Femur (tissue), 1 donor: ENCODE data around the gene MFSD6L.

ENCODE experiments used
- DNase-seq: peaks from one replicate; pipeline ENCODE4 v3.0.0-alpha.2; 2017

The MFSD6L gene

DNA sequence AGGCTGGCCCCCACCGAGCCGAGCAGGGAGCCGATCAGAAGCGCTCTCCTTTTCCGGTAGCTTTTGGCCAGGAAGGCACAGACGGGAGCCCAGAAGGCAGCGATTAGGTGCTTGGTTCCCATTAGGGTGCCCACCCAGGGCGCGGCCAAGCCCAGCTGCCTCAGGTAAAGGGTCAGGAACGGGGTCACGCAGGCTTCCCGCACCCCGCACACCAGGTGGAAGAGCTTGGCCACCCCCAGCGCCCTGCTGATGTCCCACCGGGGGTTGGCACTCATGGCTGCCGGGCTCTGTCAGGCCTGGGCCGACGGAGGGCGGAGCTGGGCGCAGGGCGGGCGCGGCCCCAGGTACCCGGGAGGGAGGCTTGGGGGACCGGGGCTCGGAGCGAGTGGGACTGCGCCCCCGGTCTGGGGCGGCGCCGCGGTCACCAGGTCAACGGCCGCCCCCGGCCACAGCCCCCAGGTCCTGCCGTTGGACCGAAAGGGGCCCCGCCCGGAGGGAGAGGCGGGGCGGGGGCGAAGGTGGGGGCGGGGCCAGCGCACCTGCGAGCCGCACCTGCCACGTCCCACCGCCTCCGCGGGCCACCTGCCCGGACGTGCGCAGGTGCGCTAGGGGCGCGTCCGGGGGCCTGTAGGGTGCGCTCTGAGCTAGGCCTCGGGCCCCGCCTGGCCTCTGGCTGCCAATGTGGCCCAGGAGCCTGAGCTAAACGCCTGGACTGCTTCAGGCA lies at the start of gene MFSD6L:
Gene MFSD6L (minus strand): TSS at position 520 of the 724 bp plus-strand sequence. CDS start 245 bp downstream, at position 275.
- no peak for DNase-seq

- DNase-seq: no peak
Measured at GRCh38 chr17:8847891-8848290, 48.7 kb upstream of the MFSD6L start.

DNA sequence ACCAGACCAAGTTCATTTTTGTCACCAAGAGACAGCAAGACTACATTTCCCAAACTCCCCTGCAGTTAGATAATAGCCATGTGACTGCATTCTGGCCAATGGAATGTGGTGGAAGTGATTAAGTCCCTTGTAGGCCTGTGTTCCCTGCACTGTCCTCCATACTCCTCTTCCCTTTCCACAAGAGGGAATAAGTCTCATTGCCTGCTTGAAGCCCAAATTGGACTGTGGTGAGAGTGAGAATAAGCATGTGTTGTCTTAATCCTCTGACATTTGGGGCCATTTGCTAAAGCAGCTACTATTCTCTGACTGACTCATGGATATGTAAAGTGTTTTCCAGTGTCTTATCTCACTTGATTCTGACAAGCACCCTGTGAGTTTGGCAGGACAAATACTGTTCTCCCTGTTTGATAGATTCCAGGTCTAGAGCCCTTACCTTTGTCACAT lies 47.6 kb upstream of the MFSD6L start:
- no peak for DNase-seq

- no peak for DNase-seq
Measured at GRCh38 chr17:8844229-8845218, 45.4 kb upstream of the MFSD6L start.

- no peak for DNase-seq
Measured at GRCh38 chr17:8843344-8843743, 44.2 kb upstream of the MFSD6L start.

DNA sequence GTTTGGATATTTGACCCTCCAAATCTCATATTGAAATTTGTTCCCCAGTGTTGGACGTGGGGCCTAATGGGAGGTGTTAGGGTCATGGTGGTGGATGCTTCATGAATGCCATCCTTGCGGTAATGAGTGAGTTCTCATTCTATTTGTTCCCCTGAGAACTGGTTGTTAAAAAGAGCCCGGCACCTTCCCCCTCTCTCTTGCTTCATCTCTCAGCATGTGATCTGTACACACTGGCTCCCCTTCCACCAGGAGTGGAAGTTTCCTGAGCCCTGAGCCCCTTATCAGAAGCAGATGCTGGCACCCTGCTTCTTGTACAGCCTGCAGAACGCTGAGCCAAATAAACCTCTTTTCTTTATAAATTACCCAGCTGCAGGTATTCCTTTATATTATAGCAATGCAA lies 42.7 kb upstream of the MFSD6L start:
- DNase-seq: no peak

GRCh38 chr17:8839410-8839935 lies 40.3 kb upstream of the MFSD6L start:
- DNase-seq: no peak

DNA sequence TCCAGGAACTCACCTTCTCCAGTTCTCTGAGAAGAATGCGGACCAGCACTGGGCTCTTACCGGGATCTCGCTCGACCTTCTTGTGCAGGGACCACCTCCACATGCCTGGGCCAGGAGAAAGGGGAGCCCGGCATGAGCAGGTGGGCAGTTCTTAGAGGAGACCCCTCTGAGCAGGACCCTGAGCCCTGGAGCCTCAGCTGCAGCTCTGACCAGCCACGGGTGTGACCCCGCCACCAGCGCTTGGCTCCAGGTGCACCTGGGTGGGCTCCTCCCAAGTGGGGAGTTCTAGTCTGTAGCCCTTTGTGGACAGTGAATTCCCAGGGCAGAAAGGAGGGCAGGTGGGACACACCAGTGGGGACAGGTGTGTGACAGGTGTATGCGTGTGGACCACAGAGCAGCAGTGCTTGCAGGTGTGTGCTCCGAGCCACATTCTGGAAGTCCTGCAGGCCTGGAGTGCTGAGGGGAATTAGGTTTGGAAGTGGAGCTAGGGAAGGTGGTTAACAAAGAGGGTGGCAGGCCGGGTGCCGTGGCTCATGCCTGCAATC lies 39.5 kb upstream of the MFSD6L start:
- DNase-seq: no peak

DNA sequence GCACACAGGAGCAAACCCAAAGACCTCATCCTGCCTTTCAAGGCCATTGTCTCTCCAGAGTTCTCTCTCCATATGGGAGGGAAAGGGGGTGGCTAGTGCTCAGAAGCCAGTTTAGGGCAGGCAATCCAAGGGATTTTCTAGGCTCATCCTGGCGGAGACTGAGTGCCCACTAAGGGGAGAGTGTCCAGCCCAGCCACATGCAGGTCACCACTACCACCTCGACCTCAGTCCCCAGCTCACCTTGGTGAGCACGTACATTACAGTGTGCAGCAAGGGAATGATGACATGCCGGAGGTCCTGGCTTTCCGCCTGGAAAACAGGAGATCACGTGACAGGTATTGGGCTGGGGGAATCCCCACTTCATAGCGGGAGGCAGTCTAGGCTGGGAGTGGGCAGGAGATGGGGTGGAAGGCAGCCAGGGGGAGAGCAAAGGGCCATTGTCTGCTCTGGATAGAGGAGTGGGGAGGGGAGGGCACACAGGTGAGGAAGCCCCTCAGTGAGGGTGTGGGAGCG lies 38.5 kb upstream of the MFSD6L start:
- DNase-seq: no peak

GRCh38 chr17:8836821-8837562 lies 37.8 kb upstream of the MFSD6L start:
- no peak for DNase-seq

- no peak for DNase-seq
Measured at GRCh38 chr17:8835631-8836364, 36.6 kb upstream of the MFSD6L start.

GRCh38 chr17:8835106-8835505 lies 35.9 kb upstream of the MFSD6L start:
- DNase-seq: no peak

GRCh38 chr17:8832711-8833352 lies 33.7 kb upstream of the MFSD6L start:
- DNase-seq: no peak

DNA sequence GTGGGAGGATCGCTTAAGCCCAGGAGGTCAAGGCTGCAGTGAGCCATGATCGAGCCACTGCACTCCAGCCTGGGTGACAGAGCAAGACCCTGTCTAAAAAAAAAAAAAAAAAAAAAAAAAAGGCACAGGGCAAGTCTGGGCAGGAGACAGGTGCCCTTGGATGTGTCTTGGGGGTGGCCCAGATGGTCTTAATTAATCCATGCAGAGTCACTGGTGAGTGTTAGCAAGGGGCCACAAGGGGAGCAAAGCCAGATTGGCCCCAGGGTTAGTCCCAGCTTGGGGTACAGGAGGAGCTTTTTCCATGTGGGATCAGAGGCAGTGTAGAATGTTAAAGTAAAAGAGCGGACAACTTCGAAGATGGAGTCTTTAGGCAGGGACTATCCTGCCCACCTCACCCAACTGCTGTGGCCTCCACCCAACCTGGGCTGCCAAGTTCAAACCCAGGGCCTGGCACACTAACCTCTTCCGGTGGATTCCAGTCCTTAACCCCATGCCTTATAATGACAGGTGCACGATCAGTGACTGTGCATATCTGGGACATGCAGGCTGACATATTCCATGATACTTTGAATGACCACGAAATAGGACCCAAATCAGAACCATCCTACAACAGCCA lies 32.2 kb upstream of the MFSD6L start:
- DNase-seq: no peak

DNA sequence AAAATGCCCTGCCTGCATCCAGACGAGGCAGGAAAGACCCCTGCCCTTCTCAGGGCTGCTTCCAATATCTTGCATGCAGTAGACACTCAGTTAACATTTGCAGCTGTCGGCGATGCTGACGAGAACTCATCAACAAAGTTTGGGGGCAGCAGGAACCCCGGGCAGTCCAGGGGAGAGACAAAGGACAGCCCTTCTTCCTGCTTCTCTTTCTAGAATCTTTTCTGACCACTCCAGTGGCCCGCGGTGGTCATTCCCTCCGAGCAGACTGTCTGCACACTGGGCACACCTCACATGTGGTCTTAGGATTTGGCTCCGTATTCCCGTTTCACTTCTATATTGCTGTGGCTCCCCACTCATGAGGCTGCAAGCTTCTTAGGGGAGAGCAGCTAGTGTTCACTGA lies 31.0 kb upstream of the MFSD6L start:
- no peak for DNase-seq

GRCh38 chr17:8829036-8829941 lies 30.1 kb upstream of the MFSD6L start:
- DNase-seq: no peak

DNA sequence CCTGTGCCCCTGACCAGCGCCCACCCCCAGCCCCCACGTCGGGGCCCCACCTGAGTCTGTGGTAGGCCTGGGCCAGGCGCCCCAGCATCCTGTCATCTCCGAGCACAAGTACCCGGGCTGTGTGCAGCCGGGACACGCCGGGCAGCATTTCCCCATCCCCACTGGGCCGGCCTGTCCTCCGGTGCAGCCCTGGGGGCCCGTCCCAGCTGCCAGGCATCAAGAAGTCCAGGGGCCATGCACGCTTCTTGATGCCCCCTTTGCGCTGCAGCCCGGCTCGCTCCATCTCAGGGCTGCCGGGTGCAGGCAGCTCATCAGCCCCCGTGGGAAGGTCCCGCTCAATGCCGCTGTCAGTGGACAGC lies 29.3 kb upstream of the MFSD6L start:
- no peak for DNase-seq

GRCh38 chr17:8826808-8827435 lies 27.8 kb upstream of the MFSD6L start:
- DNase-seq: no peak

- no peak for DNase-seq
Measured at GRCh38 chr17:8825802-8826201, 26.6 kb upstream of the MFSD6L start.
